Urinary bladder (tissue), 4 donors: ENCODE results near the gene LPGAT1. TPM values are rescaled to one million over a fixed set of nuclear protein-coding genes. Genes with fewer than 3 reads are reported as not detected.
"Not testable (repeated sequence)": the region's sequence is repeated elsewhere in the genome, so short reads cannot be mapped to it uniquely, and the experiment has no call there.

ENCODE experiments used
- DNase-seq: peaks from one replicate; pipeline ENCODE4 v3.0.0-alpha.2; 2015; ENCODE audit errors: extremely low spot score
- H3K27ac ChIP-seq: one replicate; pipeline ENCODE4 v1.5.1; 2013; ENCODE audit warnings: low read depth, mild to moderate bottlenecking, moderate library complexity
- H3K36me3 ChIP-seq: one replicate; pipeline ENCODE4 v1.6.1; 2013; ENCODE audit warnings: mild to moderate bottlenecking, moderate library complexity; ENCODE audit not compliant: insufficient read depth
- H3K4me1 ChIP-seq: one replicate; pipeline ENCODE4 v1.6.1; 2013; ENCODE audit warnings: mild to moderate bottlenecking, moderate library complexity; ENCODE audit not compliant: insufficient read depth
- H3K4me3 ChIP-seq: one replicate; pipeline ENCODE4 v1.5.1; 2013; ENCODE audit warnings: low read depth, low read length
- WGBS: extraction: QIAGEN DNeasy Blood & Tissue Kit; methylation state at CpG from one replicate; pipeline ENCODE4 v1.1.7; 2013; 5-methylcytosine and 5-hydroxymethylcytosine counted together
- polyA plus RNA-seq: library from polyadenylated mRNA; stranded (reverse); fragments of 200-250 nt; gene quantifications from one replicate; pipeline ENCODE4 v1.2.3, GENCODE V29; 2013
- total RNA-seq: library from RNA; depleted of rRNA; stranded (reverse); fragments of >200 nt; gene quantifications from one replicate; pipeline ENCODE4 v1.2.3, GENCODE V29; 2014
- donor health status: healthy with polysubstance abuse.
- donor health status: healthy.

LPGAT1 gene
- total and polyA plus RNA-seq, 2 donors: 13.4 to 50.2 TPM

DNA sequence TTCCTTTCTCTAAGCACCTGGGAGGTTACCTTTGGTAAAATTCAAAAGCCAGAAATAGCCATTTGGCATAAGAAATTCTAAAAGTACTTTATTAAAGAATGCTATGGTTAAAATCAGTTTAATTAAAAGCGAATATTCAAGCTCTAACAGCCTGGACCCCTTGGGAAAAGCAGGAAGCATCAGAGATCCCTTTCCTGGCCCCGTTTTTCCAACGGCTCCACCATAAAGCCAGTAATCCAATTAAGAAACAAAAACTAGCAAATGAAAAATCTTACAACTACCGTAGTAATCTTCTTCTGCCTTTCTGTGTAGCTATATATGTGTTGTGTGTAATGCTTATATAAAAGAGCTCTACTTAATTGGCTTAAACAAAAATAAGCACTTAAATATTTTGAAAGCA lies 121.6 kb downstream of the LPGAT1 start:
- no peak for DNase-seq
- Histone ChIP-seq H3K4me1 (no peaks in the 10 kb centered on the region), H3K4me3 (no peak overlapping the region), H3K27ac (no peak overlapping the region), H3K36me3 (no peaks in the 10 kb centered on the region)
- 83% methylated on average over 4 of the region's 4 CpGs for WGBS

DNA sequence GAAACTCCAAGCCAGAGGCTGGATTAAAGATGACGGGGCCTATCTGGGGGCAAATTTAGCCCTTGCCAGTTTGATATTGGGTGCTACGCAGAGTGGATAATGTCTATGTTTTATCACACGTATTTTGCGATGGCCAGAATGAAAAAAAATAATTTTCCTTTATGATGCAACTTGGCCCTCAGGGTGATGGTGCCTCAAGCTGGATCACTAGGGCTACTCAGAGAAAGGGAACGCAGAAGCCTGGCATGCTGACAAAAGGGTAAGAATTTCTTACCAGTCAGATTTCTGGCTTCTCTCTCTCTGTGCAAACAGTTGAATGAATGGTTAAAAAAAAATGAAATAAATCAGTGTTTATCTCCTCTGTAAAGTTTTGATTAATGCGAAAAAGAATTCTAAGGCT lies 122.6 kb downstream of the LPGAT1 start:
- Histone ChIP-seq H3K4me3 (no peak overlapping the region), H3K4me1 (no peaks in the 10 kb centered on the region), H3K36me3 (no peaks in the 10 kb centered on the region), H3K27ac (no peak overlapping the region)
- DNase-seq: no peak
- 88% methylated on average over 6 of the region's 6 CpGs for WGBS

DNA sequence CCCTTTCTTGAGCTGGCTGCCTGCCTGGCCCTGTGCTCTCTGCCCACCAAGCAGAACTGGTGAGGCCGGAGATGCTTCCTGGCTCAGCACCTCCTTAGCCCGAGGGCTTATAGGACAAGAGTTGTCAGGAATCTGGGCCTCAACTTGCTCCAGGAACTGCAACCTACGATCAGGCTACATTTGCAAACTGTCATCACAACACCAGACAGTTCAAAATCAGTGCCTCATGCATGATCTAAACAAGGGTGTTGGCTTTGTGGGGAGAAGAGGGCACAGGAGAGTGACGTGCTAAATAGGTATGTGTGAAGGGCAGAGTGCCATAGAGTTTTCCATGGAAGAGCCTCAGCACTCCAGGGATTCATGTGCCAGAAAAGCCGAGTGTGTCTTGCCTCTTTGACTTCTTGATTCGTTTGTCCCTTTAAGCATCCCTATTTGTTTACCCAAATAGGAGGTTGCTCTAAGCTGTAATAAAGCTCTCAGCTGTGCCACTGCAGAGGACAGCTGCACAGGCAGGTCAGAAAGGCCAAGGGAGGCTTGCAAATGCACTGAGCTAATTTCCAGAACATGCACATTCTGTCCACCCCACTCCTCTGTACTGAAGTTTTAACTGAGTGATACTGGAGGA lies 125.0 kb downstream of the LPGAT1 start:
- 25% methylated on average over 6 of the region's 6 CpGs for WGBS
- no peak for DNase-seq
- Histone ChIP-seq H3K4me1 (no peaks in the 10 kb centered on the region), H3K4me3 (no peak overlapping the region), H3K27ac (no peak overlapping the region), H3K36me3 (no peaks in the 10 kb centered on the region)

DNA sequence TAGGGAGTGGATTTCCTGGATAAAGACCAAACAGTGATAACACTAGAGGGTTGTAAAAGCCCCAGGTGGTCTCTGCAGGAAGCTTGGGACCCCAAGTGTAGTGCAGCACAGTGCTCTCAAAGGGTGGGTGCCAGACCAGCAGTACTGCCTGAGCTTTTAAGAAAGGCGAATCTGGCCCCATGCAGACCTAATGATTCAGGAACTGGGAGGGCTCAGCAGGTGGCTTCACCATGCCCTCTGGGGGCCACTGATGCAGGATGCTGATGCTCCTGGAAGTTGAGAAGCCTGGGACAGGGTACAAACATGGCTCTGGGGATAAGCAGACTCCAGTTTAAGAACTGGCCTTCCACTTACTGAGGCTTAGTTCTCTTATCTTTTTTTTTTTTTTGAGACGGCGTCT lies 126.0 kb downstream of the LPGAT1 start:
- DNase-seq: no peak
- Histone ChIP-seq H3K27ac (no peak overlapping the region), H3K4me3 (no peak overlapping the region), H3K4me1 (no peaks in the 10 kb centered on the region), H3K36me3 (no peaks in the 10 kb centered on the region)
- 85% methylated on average over 3 of the region's 3 CpGs for WGBS

DNA sequence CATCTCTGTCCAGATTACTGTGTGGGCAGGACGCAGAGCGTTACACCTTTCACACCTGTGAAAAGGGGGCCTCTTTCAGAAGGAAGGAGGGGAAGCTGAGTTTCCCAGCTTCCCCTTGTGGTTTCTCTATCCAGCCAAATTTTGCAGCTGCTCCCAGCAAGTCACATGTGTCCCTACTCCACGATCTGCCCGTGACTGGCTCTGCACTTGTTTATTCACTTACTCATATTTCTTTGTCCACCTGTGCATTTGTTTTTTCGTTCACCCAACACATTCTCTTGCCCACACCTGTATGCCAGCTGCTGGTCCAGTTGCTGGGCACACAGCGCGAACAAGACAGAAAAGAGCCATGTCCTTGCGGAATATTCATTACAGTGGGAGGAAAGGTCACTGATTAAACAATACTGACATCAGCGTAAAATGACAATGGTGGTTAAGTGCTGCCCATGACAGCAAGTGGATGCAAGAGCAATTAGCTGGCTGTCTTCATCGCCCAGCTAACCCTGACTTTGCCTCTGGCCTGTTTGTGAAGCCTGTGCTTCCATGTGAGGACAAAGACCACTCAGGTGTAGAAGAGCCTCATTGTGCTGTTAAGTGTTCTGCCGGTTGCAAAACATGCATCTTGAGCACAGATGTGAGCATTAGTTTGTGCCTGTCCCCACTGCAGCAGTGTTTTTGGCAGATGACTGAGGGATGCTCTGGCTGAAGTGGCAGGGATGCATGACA lies 126.6 kb downstream of the LPGAT1 start:
- no peak for DNase-seq
- Histone ChIP-seq H3K36me3 (no peaks in the 10 kb centered on the region), H3K4me3 (no peak overlapping the region), H3K27ac (no peak overlapping the region), H3K4me1 (no peaks in the 10 kb centered on the region)
- 86% methylated on average over 11 of the region's 11 CpGs for whole genome bisulfite sequencing

DNA sequence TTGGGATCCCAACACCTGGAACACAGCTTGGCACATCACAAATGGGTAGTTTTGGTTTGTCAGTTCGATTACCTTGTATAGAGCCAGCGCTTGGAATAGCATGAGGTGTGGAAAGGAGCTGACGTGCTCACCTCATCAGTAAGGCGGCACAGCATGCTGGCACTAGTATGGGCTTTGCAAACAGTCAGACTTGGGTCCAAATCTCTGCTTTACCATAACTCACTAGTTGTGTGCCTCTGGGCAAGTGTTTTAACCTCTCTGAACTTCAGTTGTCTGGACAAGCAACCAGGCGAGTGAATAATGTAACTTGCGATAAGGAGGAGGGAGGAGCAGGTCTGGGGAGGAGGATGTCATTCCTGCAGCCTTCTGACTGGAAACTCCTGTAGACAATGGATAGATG lies 128.8 kb downstream of the LPGAT1 start:
- Histone ChIP-seq H3K27ac (no peak overlapping the region), H3K4me1 (no peaks in the 10 kb centered on the region), H3K4me3 (no peak overlapping the region), H3K36me3 (no peaks in the 10 kb centered on the region)
- no peak for DNase-seq
- WGBS: 90% methylated on average over 6 of the region's 6 CpGs

DNA sequence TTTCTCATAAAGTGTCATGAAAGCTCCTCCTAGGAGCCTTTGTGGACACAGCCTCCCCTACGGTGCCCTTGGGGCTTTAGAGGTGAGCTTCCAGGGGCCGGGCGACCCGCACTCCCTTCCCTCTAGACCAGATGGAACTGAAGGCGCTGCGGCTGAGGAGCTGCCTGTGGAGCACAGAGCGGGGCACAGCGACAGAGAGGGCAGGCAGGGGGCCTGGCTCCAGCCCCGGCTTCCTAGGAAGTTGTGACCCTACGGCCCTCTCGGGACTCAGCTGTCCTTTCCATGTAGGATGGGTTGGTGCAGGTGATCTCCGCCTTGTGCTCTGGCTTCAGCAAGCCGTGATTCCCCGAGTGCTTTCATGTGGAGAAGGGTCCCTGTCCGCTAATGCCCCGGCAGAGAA lies 131.5 kb downstream of the LPGAT1 start:
- 73% methylated on average over 16 of the region's 16 CpGs for WGBS

DNA sequence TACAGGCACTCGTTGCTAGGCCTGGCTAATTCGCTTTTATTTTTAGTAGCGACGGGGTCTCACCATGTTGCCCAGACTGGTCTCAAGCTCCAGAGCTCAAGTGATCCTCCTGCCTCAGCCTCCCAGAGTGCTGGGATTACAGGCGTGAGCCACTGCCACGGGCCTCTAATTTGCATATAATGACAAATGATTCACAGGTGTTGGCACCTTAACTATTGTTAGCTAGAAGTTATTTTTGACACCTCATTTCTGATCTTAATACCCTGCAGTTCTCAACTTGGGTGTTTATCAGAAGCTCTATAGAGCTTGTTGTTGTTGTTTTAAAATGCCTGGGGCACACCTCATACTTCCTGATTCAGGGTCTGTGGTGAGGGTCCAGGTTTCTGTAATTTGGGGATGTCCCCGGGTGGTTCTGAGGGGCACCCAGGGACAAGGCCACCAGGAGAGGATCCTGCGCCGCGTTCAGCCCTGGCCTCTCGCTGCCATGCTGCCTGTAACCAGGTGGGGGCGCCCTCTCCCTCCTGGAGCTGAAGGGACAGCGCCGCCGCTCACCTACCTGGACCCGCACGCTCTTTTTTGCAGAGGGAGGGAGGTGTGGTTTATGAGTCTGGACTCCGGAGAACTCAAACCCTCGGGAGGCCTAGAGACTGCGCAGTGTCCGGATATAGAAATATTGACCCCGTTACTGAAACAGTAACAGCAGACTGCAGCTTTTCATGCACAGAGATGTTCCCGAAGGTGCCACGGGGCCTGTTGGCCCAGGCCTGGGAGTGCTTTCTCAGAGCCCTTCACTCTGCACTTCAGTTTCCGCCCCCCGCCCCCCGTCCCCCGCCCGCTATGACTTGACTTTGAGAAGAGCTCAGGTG lies 132.2 kb downstream of the LPGAT1 start:
- H3K4me1 ChIP-seq: no peaks in the 10 kb centered on the region
- WGBS: 23% methylated on average over 29 of the region's 29 CpGs
- no peaks in the 10 kb centered on the region for H3K36me3 ChIP-seq
- peak; percentile 15 for DNase-seq
- no peak overlapping the region for H3K27ac ChIP-seq
- H3K4me3 ChIP-seq: no peak overlapping the region

More for the DNA sequence above, 131.5 kb downstream of the LPGAT1 start:
- H3K4me3 ChIP-seq: no peak overlapping the region
- H3K27ac ChIP-seq: no peak overlapping the region
- H3K36me3 ChIP-seq: no peaks in the 10 kb centered on the region
- no peak for DNase-seq
- no peaks in the 10 kb centered on the region for H3K4me1 ChIP-seq

DNA sequence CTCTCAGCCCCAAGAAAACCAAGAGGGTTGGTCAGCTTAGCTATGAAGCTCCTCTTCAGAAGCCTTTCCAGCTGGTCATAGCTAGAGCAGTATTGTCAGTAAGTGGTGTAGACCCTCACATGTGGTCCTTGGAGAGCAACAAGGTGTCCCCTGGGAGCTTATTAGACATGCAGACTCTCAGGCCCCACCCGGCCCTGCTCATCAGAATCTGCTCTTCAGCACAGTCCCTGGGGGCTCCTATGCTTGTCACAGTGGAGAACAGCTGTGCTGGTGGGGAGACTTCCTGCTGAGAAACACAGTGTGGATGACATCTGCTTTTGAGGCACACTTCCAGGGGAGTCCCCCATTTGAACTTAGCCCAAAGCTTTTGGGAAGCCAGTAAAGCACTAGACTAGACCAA lies 133.2 kb downstream of the LPGAT1 start:
- Histone ChIP-seq H3K4me3 (no peak overlapping the region), H3K4me1 (no peaks in the 10 kb centered on the region), H3K36me3 (no peaks in the 10 kb centered on the region), H3K27ac (no peak overlapping the region)
- 87% methylated on average over 1 of the region's 1 CpG for WGBS
- no peak for DNase-seq

DNA sequence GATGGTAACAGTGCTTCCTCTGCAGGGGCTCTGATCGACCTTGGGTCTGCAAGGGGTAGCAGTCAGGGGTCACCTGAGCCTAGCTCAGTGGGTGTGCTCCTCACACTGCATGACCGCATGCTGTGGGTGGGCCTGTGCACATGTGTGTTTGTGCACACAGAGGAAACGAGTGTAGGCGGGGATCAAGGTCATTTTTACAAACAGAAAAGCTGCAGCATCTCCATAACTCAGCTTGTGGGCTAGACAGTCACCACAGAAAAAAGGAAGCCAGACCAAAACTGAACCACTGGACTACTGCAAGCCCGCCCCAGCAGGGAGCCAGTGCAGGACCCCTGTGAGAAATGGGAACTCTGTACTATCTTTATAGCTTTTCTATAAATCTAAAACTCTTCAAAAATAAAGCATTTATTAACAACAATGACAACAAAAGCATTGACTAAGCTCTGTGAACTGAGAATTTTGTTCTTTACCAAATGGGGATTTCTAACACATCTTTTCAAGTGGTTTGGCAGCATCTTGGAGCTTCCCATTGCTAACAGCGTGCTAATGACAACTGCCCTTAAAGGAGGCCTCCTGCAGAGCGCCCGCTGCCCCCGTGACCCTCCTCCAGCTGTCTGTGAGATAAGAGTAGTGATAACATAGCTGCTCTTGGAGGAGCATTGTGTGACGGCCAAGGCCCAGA lies 135.3 kb downstream of the LPGAT1 start:
- no peak for DNase-seq
- WGBS: 64% methylated on average over 10 of the region's 10 CpGs
- Histone ChIP-seq H3K4me1 (no peaks in the 10 kb centered on the region), H3K36me3 (no peaks in the 10 kb centered on the region), H3K27ac (no peak overlapping the region), H3K4me3 (no peak overlapping the region)

DNA sequence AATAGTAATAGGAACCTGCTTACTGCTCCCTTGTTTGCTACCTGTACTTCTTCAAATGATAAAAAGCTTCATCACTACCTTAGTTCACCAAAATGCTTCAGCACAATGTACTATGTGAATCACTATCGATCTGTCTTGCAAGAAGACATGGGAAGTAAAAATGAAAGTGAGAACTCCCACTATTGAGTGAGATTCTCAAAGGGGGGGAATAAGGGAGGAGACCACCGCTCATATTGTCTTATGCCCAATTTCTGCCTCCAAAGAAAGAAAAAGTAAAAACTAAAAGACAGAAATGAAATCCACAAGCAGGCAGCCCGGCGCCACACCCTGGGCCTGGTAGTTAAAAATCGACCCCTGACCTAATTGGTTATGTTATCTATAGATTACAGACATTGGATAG lies 136.7 kb downstream of the LPGAT1 start:
- 95% methylated on average over 5 of the region's 5 CpGs for WGBS
- not testable (repeated sequence) for H3K27ac ChIP-seq, H3K4me1 ChIP-seq, H3K36me3 ChIP-seq, DNase-seq, H3K4me3 ChIP-seq
